Loucy (cell line): ENCODE measurements around the gene TSPAN10.

Experiments
- H2AFZ ChIP-seq: fragments of 200-600 bp; sonication (generic); 2 replicates; pipeline ENCODE4 v1.6.0; 2016; ENCODE audit warnings: antibody characterized with exemption, mild to moderate bottlenecking, low read length, moderate library complexity
- H3F3A ChIP-seq: fragments of 200-600 bp; 2 replicates; pipeline ENCODE4 v1.6.0; 2016; ENCODE audit warnings: antibody characterized with exemption, low read depth, mild to moderate bottlenecking
- H3K27me3 ChIP-seq: fragments of 200-600 bp; sonication (generic); 2 replicates; pipeline ENCODE4 v1.6.1; 2014; ENCODE audit warnings: low read length, mild to moderate bottlenecking; ENCODE audit not compliant: insufficient read depth, poor library complexity, severe bottlenecking
- H3K36me3 ChIP-seq: fragments of 200-600 bp; sonication (generic); 2 replicates; pipeline ENCODE4 v1.6.1; 2016; ENCODE audit warnings: low read length; ENCODE audit not compliant: insufficient read depth
- H3K4me1 ChIP-seq: fragments of 200-600 bp; sonication (generic); 2 replicates; pipeline ENCODE4 v1.5.1; 2014; ENCODE audit warnings: low read length, mild to moderate bottlenecking; ENCODE audit not compliant: insufficient read depth, poor library complexity, severe bottlenecking
- H3K4me2 ChIP-seq: fragments of 200-600 bp; sonication (generic); 2 replicates; pipeline ENCODE4 v1.6.0; 2014; ENCODE audit warnings: antibody characterized with exemption, low read length, low read depth, mild to moderate bottlenecking; ENCODE audit not compliant: poor library complexity, severe bottlenecking
- H3K4me3 ChIP-seq: fragments of 200-600 bp; sonication (generic); 2 replicates; pipeline ENCODE4 v1.5.1; 2014; ENCODE audit warnings: low read length, mild to moderate bottlenecking, mixed read lengths; ENCODE audit not compliant: poor library complexity, severe bottlenecking
- H3K79me2 ChIP-seq: fragments of 200-600 bp; sonication (generic); 2 replicates; pipeline ENCODE4 v1.6.1; 2014; ENCODE audit warnings: low read length; ENCODE audit not compliant: insufficient read depth
- H3K9ac ChIP-seq: fragments of 200-600 bp; sonication (generic); 2 replicates; pipeline ENCODE4 v1.6.0; 2014; ENCODE audit warnings: mild to moderate bottlenecking, low read depth, low read length, moderate library complexity; ENCODE audit not compliant: poor library complexity, severe bottlenecking
- H3K9me2 ChIP-seq: fragments of 200-600 bp; sonication (generic); replicated peaks from 2 replicates; pipeline ENCODE4 v1.6.1; 2016; ENCODE audit warnings: low read depth, low read length, mixed read lengths
- H3K9me3 ChIP-seq: fragments of 200-600 bp; sonication (generic); 2 replicates; pipeline ENCODE4 v1.6.1; 2014; ENCODE audit warnings: mild to moderate bottlenecking, antibody characterized with exemption, low read length, low read depth; ENCODE audit not compliant: insufficient read depth
- H4K20me1 ChIP-seq: fragments of 200-600 bp; sonication (generic); 2 replicates; pipeline ENCODE4 v1.6.0; 2014; ENCODE audit warnings: antibody characterized with exemption, low read length, mild to moderate bottlenecking; ENCODE audit not compliant: insufficient read depth, poor library complexity, severe bottlenecking
- CTCF ChIP-seq: fragments of 200-600 bp; sonication (generic); conservative IDR thresholded peaks from 2 replicates; pipeline ENCODE4 v1.5.1; 2014; ENCODE audit warnings: mild to moderate bottlenecking, antibody characterized with exemption, low read length
- EZH2phosphoT487 ChIP-seq: fragments of 200-600 bp; IDR thresholded peaks from 2 replicates; pipeline ENCODE4 v1.6.1; 2018; ENCODE audit warnings: antibody characterized with exemption, mild to moderate bottlenecking, moderate library complexity, borderline replicate concordance

Gene TSPAN10

GRCh38 chr17:81635431-81635830 lies 1.6 kb upstream of the TSPAN10 start:
- TF ChIP-seq CTCF (no peak), EZH2phosphoT487 (no peak)
- peak overlapping the region; percentile 76 for H3K4me2 ChIP-seq
- no peaks in the 10 kb centered on the region for H3F3A ChIP-seq
- no peaks in the 10 kb centered on the region for H3K9me2 ChIP-seq
- no peak overlapping the region for H2AFZ ChIP-seq
- peaks cover 11% of the 10 kb centered on the region for H3K4me1 ChIP-seq
- peak overlapping the region; percentile 93 for H3K4me3 ChIP-seq
- no peaks in the 10 kb centered on the region for H3K27me3 ChIP-seq
- H3K9me3 ChIP-seq = no peaks in the 10 kb centered on the region
- H3K79me2 ChIP-seq = peaks cover 57% of the 10 kb centered on the region
- H3K9ac ChIP-seq = peak overlapping the region; percentile 99
- peaks cover 26% of the 10 kb centered on the region for H4K20me1 ChIP-seq
- no peaks in the 10 kb centered on the region for H3K36me3 ChIP-seq

- H4K20me1 ChIP-seq = peaks cover 26% of the 10 kb centered on the region
- H3K4me3 ChIP-seq = peak overlapping the region; percentile 93
- no peak for TF ChIP-seq EZH2phosphoT487
- TF ChIP-seq CTCF = no peak
- H3K9ac ChIP-seq = peak overlapping the region; percentile 99
- H3K4me1 ChIP-seq = peaks cover 11% of the 10 kb centered on the region
- H3K27me3 ChIP-seq = no peaks in the 10 kb centered on the region
- H3K9me3 ChIP-seq = no peaks in the 10 kb centered on the region
- no peaks in the 10 kb centered on the region for H3K36me3 ChIP-seq
- H3K79me2 ChIP-seq = peaks cover 55% of the 10 kb centered on the region
- H3K9me2 ChIP-seq = no peaks in the 10 kb centered on the region
- H3K4me2 ChIP-seq = peak overlapping the region; percentile 76
- no peaks in the 10 kb centered on the region for H3F3A ChIP-seq
- H2AFZ ChIP-seq = no peak overlapping the region
These were observed 957 bp upstream of the TSPAN10 start for GRCh38 chr17:81635973-81636504.

GRCh38 chr17:81638683-81639082 lies 1.7 kb downstream of the TSPAN10 start:
- no peak overlapping the region for H3K4me2 ChIP-seq
- peaks cover 11% of the 10 kb centered on the region for H3K4me1 ChIP-seq
- H3K9me2 ChIP-seq = no peaks in the 10 kb centered on the region
- H3K4me3 ChIP-seq = no peak overlapping the region
- no peaks in the 10 kb centered on the region for H3K9me3 ChIP-seq
- no peak overlapping the region for H2AFZ ChIP-seq
- no peak overlapping the region for H3K9ac ChIP-seq
- H4K20me1 ChIP-seq = peaks cover 22% of the 10 kb centered on the region
- peaks cover 31% of the 10 kb centered on the region for H3K79me2 ChIP-seq
- H3K27me3 ChIP-seq = no peaks in the 10 kb centered on the region
- H3K36me3 ChIP-seq = no peaks in the 10 kb centered on the region
- TF ChIP-seq CTCF = no peak
- TF ChIP-seq EZH2phosphoT487 = no peak
- H3F3A ChIP-seq = no peaks in the 10 kb centered on the region
